NCI-H774 (cell line): ENCODE measurements around the gene CADM2.
A peak's percentile ranks its signal among the peaks of the same experiment; 100 is the strongest.
"Not testable (repeated sequence)": the region's sequence is repeated elsewhere in the genome, so short reads cannot be mapped to it uniquely, and the experiment has no call there.

Experiments used
- DNase-seq: peaks from one replicate; lab custom pipeline; 2025; lab: John Stamatoyannopoulos, UW

The CADM2 gene

GRCh38 chr3:85672761-85673160 lies 714.0 kb downstream of the CADM2 start:
- no peak for DNase-seq

GRCh38 chr3:85678713-85679112 lies 719.9 kb downstream of the CADM2 start:
- DNase-seq, result no peak

GRCh38 chr3:85681906-85682305 lies 723.1 kb downstream of the CADM2 start:
- DNase-seq, result no peak

DNA sequence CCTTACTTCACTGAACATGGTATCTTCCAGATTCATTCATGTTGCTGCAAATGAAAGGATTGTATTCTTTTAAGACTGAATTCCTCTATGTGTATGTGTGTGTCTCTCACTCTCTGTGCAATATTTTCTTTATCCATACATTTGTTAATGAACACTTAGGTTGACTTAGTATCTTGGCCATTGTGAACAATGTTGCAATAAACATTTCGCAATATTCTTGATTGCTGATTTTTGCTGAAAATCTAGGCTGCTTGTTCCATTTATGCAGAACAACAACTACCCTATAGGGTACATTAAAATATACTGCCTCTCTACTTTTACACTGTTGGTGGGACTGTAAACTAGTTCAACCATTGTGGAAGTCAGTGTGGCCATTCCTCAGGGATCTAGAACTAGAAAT lies 732.4 kb downstream of the CADM2 start:
- DNase-seq, result no peak

GRCh38 chr3:85697156-85697555 lies 738.4 kb downstream of the CADM2 start:
- DNase-seq, result no peak

- no peak for DNase-seq
These were observed 747.3 kb downstream of the CADM2 start for GRCh38 chr3:85706130-85706529.

- DNase-seq, result not testable (repeated sequence)
These were observed 749.5 kb downstream of the CADM2 start for GRCh38 chr3:85708325-85708724.

DNA sequence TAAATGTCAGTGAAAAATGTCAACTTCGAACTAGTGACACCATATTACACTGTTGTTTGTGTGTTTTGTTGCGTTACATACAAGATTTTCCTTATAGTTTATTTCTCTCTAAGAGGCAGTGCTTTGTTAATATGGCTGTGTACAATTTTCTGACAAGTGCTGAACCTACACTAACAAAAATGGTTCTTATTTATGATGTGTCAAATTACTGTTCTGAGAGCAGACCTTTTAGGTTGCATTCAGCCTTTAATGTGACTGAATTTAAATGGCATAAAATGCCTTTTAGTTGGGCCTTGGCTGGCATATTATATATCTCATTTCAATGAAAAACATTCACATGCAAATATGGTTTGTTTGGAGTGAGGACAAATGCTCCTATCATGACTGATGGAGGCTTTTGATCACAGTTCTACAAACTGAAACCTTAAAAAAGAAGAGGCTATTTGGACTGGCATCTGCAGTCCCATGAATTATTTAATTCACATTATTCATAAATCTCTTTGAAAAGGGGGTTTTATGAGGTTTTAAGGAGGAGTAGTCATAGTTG lies 750.6 kb downstream of the CADM2 start:
- DNase-seq, result no peak

- no peak for DNase-seq
These were observed 751.7 kb downstream of the CADM2 start for GRCh38 chr3:85710490-85710889.

DNA sequence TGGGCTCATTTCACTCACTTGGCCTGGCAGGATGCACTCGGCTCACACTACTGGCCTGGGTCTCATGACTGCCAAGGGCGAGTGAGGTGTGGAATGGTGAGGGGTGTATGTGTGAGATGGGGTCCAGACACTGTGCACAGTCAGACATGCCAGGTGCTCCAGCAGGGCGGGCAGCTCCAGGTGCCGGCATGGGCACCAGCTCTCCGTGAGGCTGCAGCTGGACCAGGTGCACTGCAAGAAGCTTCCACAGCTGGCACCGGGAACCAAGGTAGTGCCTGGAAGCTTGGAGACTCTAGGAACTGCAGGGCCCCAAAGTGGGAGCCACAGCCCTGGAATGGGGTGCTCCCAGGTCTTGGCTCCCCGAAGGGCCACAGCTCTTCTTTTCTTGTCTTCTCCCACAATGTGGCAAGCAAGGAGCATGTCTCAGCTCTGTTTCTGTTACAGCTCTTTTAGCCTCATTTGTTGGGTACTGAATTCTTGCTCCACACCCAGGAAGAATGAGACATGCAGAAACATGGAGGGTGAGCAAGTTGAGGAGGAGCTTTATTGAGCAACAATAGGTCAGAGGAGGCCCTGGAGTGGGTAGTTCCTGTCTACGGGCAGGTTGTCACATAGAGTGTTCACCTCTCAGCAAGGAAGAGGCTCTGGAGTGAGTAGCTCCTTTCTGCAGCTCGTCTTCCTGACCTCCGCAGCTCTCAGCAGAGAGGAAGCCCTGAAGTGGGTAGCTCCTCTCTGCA lies 762.8 kb downstream of the CADM2 start:
- no peak for DNase-seq

DNA sequence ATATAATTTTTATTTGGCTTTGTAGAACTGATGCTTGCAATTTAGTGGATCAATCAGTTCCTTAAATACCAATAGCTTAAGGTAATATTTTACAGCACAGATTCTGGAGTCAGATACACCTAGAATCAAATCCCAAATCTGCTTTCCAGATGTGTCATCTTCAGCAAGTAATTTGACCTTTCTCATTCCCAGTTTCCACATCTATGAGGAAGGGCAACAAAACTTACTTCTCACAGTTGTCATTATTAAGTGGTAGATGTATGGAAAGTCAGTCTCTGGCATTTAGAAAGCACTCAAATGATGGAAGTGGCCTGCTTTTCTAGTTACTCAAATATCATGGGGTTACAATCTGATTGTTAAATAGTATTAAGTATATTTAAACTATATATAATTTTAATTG lies 767.0 kb downstream of the CADM2 start:
- no peak for DNase-seq

DNA sequence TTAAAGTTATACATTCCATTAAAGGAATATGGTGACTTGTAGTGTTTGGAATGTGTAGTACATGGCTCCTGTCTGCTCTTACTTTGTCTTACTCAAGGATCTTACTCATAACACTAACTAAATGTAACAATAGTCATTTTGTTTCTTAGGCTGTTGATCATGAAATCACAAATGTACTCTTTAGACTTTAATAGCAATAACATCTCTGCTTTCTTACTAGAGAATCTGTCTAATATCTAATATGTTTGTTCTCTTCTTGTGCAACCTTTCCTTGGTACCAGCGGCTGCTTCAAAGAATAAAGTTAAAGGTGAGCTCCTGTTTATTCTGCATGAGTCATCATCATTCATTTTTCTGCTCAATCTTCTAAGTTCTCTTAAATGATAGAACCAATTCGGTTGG lies 767.5 kb downstream of the CADM2 start:
- DNase-seq, result no peak

- DNase-seq, result no peak
These were observed 779.1 kb downstream of the CADM2 start for GRCh38 chr3:85737846-85738245.

DNA sequence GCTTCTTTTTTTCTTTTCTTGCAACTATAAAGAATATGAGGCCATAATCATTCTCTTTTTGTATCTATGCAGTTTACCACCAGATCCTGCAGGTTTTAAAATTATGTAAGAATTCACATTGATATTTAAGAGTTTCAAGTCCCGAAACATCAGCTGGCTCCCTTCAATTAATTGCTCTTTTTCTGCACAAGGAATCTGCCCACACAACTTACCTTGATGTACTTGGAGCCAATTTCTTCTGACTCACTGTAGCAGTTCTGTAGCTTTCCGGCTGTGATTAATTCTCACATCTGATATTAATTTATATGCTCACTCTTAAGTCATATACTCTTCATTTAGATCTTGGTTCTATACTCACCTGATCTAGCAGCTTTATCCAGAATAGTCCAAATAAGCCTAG lies 781.8 kb downstream of the CADM2 start:
- no peak for DNase-seq

- DNase-seq, result no peak
These were observed 799.7 kb downstream of the CADM2 start for GRCh38 chr3:85758442-85758841.

GRCh38 chr3:85760342-85760741 lies 801.6 kb downstream of the CADM2 start:
- DNase-seq, result no peak

DNA sequence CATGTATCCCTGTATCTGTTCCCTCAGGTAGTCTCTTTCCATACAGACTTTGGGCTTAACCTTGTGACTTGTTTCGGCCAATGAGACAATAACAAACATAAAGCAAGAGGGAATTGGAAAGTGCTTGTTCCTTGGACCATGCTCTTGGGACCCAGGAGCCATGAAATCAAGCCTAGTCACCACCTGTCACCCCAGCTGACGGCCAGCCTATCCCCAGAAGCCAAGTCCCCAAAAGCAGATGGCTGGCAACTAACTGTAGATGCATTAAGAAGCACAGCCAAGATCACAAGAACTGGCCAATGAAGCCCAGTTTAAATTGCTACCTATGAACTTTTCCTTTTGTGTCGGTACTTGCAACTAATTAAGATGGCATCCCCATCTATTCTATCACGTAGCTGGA lies 822.0 kb downstream of the CADM2 start:
- DNase-seq, result no peak

DNA sequence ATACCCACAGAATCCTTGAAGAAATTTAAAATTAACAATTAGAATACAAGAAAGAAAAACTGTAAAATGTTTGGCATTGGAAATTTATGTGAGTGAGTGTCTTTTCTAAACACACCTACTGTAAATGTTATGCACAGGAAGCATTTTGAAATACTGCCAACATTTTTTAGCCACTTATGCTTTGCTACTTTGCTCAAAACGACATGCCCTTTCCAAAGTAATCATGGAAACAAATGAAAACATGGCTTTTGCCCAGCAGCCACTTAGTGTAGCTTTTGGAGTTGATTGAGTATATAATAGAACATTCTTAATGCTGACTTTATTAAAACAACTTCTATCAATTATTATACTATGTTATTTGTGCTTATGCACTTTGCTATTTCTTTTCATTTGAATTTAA lies 823.0 kb downstream of the CADM2 start:
- DNase-seq, result peak; percentile 20

- DNase-seq, result no peak
These were observed 824.5 kb downstream of the CADM2 start for GRCh38 chr3:85783291-85783690.

GRCh38 chr3:85785766-85786165 lies 827.0 kb downstream of the CADM2 start:
- DNase-seq, result no peak

- no peak for DNase-seq
These were observed 831.7 kb downstream of the CADM2 start for GRCh38 chr3:85790445-85791030.

DNA sequence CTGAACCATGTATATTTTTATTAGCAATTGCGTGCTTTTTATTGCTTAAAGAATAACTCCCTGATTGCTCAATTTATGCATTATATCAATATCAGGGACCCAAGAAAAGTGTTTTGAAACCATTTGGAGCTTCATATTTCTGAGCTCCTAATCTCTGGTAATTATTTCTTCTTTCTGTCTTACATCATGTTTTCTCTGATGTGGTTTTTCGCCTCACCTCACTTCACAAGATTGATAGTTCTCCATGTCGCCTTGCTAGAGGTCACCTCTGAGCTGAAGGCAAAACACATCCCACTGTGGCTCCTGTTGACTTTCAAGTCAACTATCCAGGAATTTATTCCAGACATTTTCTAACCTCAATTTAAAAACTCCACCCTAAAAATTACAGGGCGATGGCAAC lies 837.4 kb downstream of the CADM2 start:
- DNase-seq, result no peak

DNA sequence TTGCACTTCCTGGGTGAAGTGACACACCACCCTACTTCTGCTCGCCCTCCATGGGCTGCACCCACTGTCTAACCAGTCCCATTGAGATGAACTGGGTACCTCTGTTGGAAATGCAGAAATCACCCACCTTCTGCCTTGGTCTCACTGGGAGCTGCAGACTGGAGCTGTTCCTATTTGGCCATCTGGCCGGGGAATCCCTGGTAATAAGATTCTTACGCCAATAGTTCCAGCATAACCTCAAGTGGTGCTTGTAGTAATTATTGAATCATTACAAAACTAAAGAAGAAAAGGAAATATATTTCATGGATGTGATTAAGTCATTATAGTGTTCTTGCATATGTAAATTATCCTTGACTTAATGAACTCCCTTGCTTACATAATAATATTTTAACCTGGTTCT lies 841.9 kb downstream of the CADM2 start:
- DNase-seq, result no peak

DNA sequence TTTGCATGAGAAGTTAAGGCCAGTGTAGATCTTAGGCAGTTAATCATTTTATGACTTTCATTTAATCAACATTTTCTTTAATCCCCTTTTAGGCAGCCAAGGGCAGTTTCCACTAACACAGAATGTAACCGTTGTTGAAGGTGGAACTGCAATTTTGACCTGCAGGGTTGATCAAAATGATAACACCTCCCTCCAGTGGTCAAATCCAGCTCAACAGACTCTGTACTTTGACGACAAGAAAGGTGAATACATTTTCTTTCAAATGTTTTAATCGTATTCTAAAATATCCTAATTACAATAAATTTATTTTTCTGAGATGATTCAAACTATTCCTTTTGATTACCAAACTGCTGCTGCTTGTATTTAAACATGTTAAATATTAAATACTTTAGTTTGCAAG lies 843.2 kb downstream of the CADM2 start:
- no peak for DNase-seq
